AG04449 (cell line): Measurements from ENCODE around the gene UBE2V1.
"Not testable (repeated sequence)": the region's sequence is repeated elsewhere in the genome, so short reads cannot be mapped to it uniquely, and the experiment has no call there.

ENCODE experiments used
- CTCF ChIA-PET: fragments of 350-600 bp; formaldehyde crosslinking; extraction: SDS; loops from one replicate; lab custom pipeline; 2021; ENCODE audit warnings: antibody characterized with exemption; lab: Yijun Ruan, JAX
- POLR2A ChIA-PET: fragments of 400-600, 350-600 bp; formaldehyde crosslinking; extraction: SDS; loops from one replicate; lab custom pipeline; 2020; ENCODE audit warnings: antibody characterized with exemption, inconsistent platforms; lab: Yijun Ruan, JAX
- DNase-seq: peaks from one replicate; pipeline ENCODE4 v3.0.0-alpha.2; 2010; ENCODE audit warnings: low read depth, low spot score
- H3K4me3 ChIP-seq: 2 replicates; pipeline ENCODE4 v1.5.1; 2011; ENCODE audit warnings: low read depth, mild to moderate bottlenecking, control low read depth, low read length
- TF ChIP-seq, protein P1 (sequence below): IDR thresholded peaks from one replicate; pipeline ENCODE4 v1.5.1; 2011; ENCODE audit warnings: mild to moderate bottlenecking, moderate library complexity, low read length, control low read depth, inconsistent platforms; ENCODE audit not compliant: insufficient read depth; ENCODE audit errors: missing control alignments

The UBE2V1 gene

GRCh38 chr20:50088022-50088421 lies 24.9 kb downstream of the UBE2V1 start:
- ChIA-PET POLR2A (interaction anchor here (0.7 kb wide), 1 partner anchor 299 kb away, joined by 5 read pairs; no protein-coding TSS in a partner anchor), CTCF (interaction anchor here (0.9 to 6.1 kb wide), 6 partner anchors 11 to 111 kb away, joined by 3 to 48 read pairs (median 8); no protein-coding TSS in a partner anchor)
- H3K4me3 ChIP-seq: no peak overlapping the region
- TF ChIP-seq, protein P1, sequence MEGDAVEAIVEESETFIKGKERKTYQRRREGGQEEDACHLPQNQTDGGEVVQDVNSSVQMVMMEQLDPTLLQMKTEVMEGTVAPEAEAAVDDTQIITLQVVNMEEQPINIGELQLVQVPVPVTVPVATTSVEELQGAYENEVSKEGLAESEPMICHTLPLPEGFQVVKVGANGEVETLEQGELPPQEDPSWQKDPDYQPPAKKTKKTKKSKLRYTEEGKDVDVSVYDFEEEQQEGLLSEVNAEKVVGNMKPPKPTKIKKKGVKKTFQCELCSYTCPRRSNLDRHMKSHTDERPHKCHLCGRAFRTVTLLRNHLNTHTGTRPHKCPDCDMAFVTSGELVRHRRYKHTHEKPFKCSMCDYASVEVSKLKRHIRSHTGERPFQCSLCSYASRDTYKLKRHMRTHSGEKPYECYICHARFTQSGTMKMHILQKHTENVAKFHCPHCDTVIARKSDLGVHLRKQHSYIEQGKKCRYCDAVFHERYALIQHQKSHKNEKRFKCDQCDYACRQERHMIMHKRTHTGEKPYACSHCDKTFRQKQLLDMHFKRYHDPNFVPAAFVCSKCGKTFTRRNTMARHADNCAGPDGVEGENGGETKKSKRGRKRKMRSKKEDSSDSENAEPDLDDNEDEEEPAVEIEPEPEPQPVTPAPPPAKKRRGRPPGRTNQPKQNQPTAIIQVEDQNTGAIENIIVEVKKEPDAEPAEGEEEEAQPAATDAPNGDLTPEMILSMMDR: no peak
- DNase-seq: no peak

- CTCF ChIA-PET: interaction anchor here (0.6 to 6.4 kb wide), 27 partner anchors 8 to 463 kb away, joined by 3 to 157 read pairs (median 5); partner anchors contain the start of gene SNAI1
- TF ChIP-seq, protein P1: peak; percentile 65
- no peak for DNase-seq
- H3K4me3 ChIP-seq: no peak overlapping the region
- POLR2A ChIA-PET: no interaction called here
Measured at GRCh38 chr20:50085481-50086365, 27.2 kb downstream of the UBE2V1 start.

GRCh38 chr20:50085146-50085480 lies 27.8 kb downstream of the UBE2V1 start:
- TF ChIP-seq, protein P1: no peak
- no peak for DNase-seq
- ChIA-PET CTCF (interaction anchor here (0.6 to 6.4 kb wide), 25 partner anchors 9 to 464 kb away, joined by 3 to 157 read pairs (median 5); partner anchors contain the start of gene SNAI1), POLR2A (no interaction called here)
- no peak overlapping the region for H3K4me3 ChIP-seq

- POLR2A ChIA-PET: no interaction called here
- CTCF ChIA-PET: interaction anchor here (1.2 to 6.4 kb wide), 9 partner anchors 11 to 146 kb away, joined by 3 to 157 read pairs (median 33); no protein-coding TSS in a partner anchor
- DNase-seq: no peak
- H3K4me3 ChIP-seq: no peak overlapping the region
- TF ChIP-seq, protein P1: no peak
Measured at GRCh38 chr20:50083034-50083433, 29.9 kb downstream of the UBE2V1 start.

DNA sequence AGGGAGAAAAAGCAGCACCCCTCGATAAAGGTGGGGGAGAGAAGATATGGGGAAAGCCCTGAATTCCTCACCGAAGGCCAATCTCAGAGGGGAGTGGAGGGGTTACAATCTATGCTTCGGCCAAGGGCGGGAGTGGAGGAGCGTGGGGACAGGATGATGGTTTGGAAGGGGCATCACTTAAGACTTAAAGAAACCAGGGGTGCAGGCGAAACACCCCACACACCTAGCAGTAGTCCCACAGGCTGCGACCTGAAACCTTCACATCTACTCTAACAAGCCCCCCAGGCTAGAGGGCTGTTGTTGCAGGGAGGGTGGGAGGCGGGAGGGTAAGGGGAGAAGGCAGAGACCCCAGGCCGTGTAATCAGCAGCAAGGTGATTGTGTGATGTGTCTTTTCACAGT lies 30.9 kb downstream of the UBE2V1 start:
- CTCF ChIA-PET: interaction anchor here (4.6 to 6.4 kb wide), 3 partner anchors 10 to 103 kb away, joined by 99 to 157 read pairs (median 118); no protein-coding TSS in a partner anchor
- DNase-seq, H3K4me3 ChIP-seq, POLR2A ChIA-PET: not testable (repeated sequence)

- ChIA-PET POLR2A (no interaction called here), CTCF (interaction anchor here (19.8 kb wide), 1 partner anchor 94 kb away, joined by 984 read pairs; the partner anchor contains the start of gene SNAI1)
- TF ChIP-seq, protein P1: no peak
- DNase-seq: no peak
- H3K4me3 ChIP-seq: no peak overlapping the region
Measured at GRCh38 chr20:50077818-50078601, 34.9 kb downstream of the UBE2V1 start.
